T-helper 2 cell treated with Interferon-gamma antibody and Interleukin-4, amounts not matched to agents 5 μg/mL and 100 μg/mL, for 36 hours (primary cell): ENCODE data around the gene SLC12A4.

Experiments
- DNase-seq: peaks from one replicate; pipeline ENCODE4 v3.0.0; 2021; ENCODE audit warnings: low spot score
- H3K27ac Mint-ChIP-seq: one replicate; pipeline ENCODE4 v1.8.0; 2021; ENCODE audit warnings: mild to moderate bottlenecking, mixed read lengths
- H3K27me3 Mint-ChIP-seq: one replicate; pipeline ENCODE4 v1.8.0; 2021; ENCODE audit warnings: low read depth, mixed read lengths
- H3K36me3 Mint-ChIP-seq: one replicate; pipeline ENCODE4 v1.8.0; 2021; ENCODE audit warnings: low read depth, mixed read lengths
- H3K4me1 Mint-ChIP-seq: one replicate; pipeline ENCODE4 v1.8.0; 2021; ENCODE audit warnings: low read depth, mixed read lengths
- H3K4me3 Mint-ChIP-seq: one replicate; pipeline ENCODE4 v1.8.0; 2022; ENCODE audit warnings: mild to moderate bottlenecking, moderate library complexity, mixed read lengths
- H3K9me3 Mint-ChIP-seq: one replicate; pipeline ENCODE4 v1.8.0; 2021; ENCODE audit warnings: mixed read lengths

The SLC12A4 gene

GRCh38 chr16:67909056-67909742 lies 59.2 kb downstream of the SLC12A4 start:
- H3K27me3 Mint-ChIP-seq, result no peaks in the 10 kb centered on the region

DNA sequence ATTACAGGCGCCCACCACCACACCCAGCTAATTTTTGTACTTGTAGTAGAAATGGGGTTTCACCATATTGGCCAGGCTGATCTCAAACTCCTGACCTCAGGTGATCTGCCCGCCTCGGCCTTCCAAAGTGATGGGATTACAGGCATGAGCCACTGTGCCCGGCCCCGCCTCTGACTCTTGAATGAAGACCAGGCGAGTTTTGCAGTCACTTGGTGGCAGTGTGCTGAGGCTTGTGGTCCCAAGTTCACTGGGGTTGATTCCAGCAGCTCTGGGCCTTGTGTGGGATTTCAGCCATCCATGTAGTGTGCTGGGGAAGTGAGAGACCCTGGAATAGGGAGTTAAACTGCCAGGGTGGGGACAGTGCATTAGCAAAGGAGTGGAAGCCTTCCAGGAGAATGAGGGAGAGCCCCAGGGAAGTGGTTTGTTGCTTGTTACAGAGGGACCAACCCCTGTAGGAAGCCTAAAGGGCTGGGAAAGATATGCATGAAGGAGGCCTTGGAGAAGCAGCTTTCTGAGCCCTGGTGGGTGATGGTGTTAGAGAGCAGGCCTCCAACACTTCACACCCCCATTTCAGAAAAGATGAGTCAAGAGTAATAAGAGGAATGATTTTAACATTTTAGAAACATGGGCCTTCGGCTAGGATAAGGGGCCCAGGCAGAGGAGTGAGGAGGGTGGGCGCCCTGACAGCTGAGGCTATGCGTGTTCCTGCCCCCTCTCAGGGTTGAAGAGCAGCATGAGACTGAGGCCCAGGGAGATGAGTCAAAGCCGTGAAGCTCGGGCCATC lies 60.8 kb downstream of the SLC12A4 start:
- Mint-ChIP-seq H3K4me1 (peaks cover 8% of the 10 kb centered on the region), H3K9me3 (no peaks in the 10 kb centered on the region), H3K4me3 (no peak overlapping the region), H3K27ac (no peak overlapping the region), H3K36me3 (peaks cover 7% of the 10 kb centered on the region), H3K27me3 (no peaks in the 10 kb centered on the region)
- no peak for DNase-seq

More at GRCh38 chr16:67909056-67909742, 59.2 kb downstream of the SLC12A4 start:
- Mint-ChIP-seq H3K36me3 (peaks cover 9% of the 10 kb centered on the region), H3K4me1 (peaks cover 8% of the 10 kb centered on the region), H3K4me3 (no peak overlapping the region), H3K9me3 (no peaks in the 10 kb centered on the region), H3K27ac (no peak overlapping the region)
- no peak for DNase-seq

- Mint-ChIP-seq H3K4me3 (no peak overlapping the region), H3K36me3 (no peaks in the 10 kb centered on the region), H3K27ac (no peak overlapping the region), H3K9me3 (no peaks in the 10 kb centered on the region), H3K4me1 (peaks cover 5% of the 10 kb centered on the region), H3K27me3 (no peaks in the 10 kb centered on the region)
- no peak for DNase-seq
These were observed 65.6 kb downstream of the SLC12A4 start for GRCh38 chr16:67902831-67903230.

DNA sequence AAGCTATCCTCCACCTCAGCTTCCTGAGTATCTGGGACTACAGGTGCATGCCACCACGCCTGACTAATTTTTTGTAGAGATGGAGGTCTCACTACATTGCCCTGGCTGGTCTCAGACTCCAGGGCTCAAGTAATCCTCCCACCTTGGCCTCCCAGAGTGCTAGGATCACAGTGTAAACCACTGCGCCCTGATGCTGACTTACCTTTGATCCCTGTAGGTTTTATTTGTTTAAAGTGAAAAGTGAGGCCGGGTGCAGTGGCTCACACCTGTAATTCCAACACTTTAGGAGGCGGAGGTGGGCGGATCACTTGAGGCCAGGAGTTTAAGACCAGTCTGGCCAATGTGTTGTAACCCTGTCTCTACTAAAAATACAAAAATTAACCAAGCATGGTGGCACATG lies 66.7 kb downstream of the SLC12A4 start:
- H3K36me3 Mint-ChIP-seq, result no peaks in the 10 kb centered on the region
- H3K27ac Mint-ChIP-seq, result no peak overlapping the region
- H3K27me3 Mint-ChIP-seq, result no peaks in the 10 kb centered on the region

GRCh38 chr16:67897231-67897630 lies 71.2 kb downstream of the SLC12A4 start:
- no peaks in the 10 kb centered on the region for H3K9me3 Mint-ChIP-seq
- DNase-seq, result no peak
- no peaks in the 10 kb centered on the region for H3K27me3 Mint-ChIP-seq
- H3K36me3 Mint-ChIP-seq, result no peaks in the 10 kb centered on the region
- H3K27ac Mint-ChIP-seq, result no peak overlapping the region
- peaks cover 22% of the 10 kb centered on the region for H3K4me1 Mint-ChIP-seq
- H3K4me3 Mint-ChIP-seq, result no peak overlapping the region

More for the DNA sequence above, 66.7 kb downstream of the SLC12A4 start:
- DNase-seq, result no peak
- H3K4me3 Mint-ChIP-seq, result no peak overlapping the region
- H3K9me3 Mint-ChIP-seq, result no peaks in the 10 kb centered on the region
- peaks cover 5% of the 10 kb centered on the region for H3K4me1 Mint-ChIP-seq

DNA sequence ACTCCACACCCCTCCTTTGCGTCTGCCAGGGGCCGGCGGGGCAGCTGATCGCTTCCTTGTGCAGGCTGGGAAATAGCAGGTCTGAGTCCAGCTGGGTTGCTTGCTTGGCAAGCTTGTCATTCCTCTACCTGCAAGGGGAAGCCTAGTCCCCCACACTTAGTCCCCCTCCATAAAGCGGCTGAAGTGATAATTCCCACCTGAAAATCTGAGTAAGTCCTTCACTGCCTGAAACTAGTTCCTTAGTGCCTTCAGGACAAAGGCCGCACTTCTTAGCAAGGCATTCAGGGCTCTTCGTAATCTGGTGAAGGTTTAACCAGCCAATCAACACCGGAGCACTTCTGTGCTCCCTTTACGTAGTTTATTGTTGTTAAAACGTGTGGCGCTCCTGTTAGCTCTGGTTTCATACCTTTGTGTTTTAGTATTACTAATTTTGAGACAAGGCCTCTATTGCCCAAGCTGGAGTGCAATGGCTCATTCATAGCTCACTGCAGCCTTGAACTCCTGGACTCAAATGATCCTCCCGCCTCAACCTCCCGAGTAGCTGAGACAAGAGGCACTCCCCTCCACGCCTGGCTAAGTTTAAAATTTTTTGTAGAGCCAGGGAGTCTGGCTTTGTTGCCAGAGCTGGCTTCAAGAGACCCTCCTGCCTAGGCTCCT lies 74.6 kb downstream of the SLC12A4 start:
- no peaks in the 10 kb centered on the region for H3K36me3 Mint-ChIP-seq
- H3K9me3 Mint-ChIP-seq, result no peaks in the 10 kb centered on the region

More for the DNA sequence above, 74.6 kb downstream of the SLC12A4 start:
- Mint-ChIP-seq H3K27me3 (no peaks in the 10 kb centered on the region), H3K27ac (peak overlapping the region; percentile 97), H3K4me1 (peaks cover 17% of the 10 kb centered on the region), H3K4me3 (peak overlapping the region; percentile 97)
- DNase-seq, result no peak
